DMS153 treated with DMSO at 0.1 percent for 48 hours (cell line): ENCODE results near the gene POP7.
"Not testable (repeated sequence)": the region's sequence is repeated elsewhere in the genome, so short reads cannot be mapped to it uniquely, and the experiment has no call there.

Experiments
- DNase-seq: peaks from one replicate; lab custom pipeline; 2025; ENCODE audit not compliant: unreplicated experiment; lab: John Stamatoyannopoulos, UW

The POP7 gene

DNA sequence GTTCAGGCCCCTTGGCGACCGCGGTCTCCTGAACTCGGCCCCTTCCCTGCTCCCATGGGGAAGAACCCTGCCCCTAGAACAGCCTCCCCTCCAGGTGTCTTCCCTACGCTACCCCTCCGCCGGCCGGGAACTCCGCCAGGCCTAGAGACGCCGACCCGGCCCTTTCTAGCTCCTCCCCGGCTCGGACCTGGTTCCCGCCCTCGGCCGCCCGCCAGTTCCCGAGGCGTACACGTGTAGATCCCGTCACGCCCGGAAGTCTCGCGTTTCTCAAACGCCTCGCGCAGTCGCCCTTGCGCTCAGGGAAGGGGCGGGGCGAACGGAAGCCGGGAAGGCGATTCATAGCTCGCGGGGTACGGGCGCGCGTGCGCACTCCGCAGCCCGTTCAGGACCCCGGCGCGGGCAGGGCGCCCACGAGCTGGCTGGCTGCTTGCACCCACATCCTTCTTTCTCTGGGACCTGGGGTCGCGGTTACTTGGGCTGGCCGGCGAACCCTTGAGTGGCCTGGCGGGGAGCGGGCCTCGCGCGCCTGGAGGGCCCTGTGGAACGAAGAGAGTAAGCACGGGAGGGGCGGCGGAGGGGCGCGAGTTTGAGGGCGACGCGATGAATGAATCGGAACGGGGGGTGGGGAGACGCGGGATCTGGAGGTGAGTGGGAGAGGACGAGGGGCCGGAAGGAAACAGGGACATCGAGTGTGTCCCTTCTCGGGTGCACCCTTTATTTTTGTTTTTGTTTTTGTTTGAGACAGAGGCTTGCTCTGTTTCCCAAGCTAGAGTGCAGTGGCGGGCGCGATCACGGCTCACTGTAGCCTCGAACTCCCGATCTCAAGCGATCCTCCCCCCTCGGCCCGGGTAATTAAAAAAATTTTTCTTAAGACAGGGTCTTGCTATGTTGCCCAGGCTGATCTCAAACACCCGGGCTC lies at the start of gene POP7:
TSS of gene POP7 (plus strand) at position 369 of the 919 bp plus-strand sequence. CDS start 710 bp downstream, outside the sequence.
- DNase-seq, result peak; percentile 93

DNA sequence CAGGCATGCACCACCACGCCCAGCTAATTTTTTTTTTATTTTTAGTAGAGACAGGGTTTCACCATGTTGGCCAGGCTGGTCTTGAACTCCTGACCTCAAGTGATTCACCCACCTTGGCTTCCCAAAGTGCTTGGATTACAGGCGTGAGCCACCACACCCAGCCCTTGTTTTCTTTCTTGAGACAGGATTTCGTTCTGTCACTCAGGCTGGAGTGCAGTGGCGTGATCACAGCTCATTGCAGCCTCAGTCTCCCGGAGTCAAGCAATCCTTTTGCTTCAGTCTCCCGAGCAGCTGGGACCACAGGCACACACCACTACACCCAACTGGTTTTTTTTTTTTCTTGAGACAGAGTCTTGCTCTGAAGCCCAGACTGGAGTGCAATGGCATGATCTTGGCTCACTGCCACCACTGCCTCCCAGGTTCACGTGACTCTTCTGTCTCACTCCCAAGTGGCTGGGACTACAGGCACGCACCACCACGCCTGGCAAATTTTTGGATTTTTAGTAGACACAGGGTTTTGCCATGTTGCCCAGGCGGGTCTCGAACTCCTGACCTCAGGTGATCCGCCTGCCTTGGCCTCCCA lies 43.6 kb upstream of the POP7 start:
- not testable (repeated sequence) for DNase-seq

DNA sequence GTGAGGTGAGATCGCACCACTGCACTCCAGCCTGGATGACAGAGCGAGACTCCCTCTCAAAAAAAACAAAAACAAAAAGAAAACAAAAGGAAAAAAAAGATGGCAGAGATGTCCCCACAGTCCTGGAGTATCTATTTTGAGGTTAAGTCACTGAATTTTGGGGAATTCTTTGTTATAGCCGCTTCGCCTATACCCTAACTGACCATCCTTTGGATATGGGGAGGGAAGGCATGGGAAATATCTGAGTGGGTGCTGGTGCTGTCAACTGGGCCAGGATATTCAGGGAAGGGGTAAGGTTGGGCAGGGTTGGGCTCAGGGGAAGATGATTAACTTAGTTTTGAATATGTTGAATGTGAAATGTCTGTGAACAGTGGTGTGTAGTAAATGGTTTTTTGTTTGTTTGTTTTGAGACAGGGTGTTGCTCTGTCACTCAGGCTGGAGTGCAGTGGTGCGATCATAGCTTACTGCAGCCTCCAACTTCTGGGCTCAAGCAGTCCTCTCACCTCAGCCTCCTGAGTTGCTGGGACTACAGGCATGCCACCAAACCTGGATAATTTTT lies 40.7 kb upstream of the POP7 start:
- DNase-seq, result no peak

DNA sequence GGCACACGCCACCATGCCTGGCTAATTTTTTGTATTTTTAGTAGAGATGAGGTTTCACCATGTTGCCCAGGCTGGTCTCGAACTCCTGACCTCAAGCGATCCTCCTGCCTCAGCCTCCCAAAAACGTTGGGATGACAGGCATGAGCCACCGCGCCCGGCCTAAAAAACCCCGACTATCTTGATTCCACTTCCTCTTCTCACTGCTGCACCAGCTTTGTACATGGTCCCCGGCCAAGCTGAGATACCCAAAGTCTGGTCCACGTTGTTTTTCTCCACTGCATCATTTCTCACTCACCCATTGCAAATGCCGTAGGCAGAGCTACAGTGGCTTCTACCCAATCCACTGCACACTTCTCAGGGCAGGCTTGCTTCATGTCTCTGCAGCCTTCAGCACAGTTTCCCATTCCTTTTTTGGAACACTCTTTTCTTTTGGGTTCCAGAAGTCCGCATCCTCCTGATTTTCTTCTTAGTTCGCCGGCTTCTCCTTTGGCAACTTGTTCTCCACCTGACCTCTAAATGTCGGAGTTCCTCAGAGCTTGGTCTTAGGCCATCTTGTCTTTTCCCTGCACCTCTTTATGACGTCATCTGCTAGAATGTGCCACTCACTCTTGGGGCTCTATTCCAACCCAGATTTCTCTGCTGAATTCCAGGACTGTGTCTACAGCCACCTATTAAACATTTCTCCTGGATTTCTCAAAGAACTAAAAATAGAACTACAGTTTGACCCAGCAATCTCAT lies 38.4 kb upstream of the POP7 start:
- DNase-seq, result no peak

DNA sequence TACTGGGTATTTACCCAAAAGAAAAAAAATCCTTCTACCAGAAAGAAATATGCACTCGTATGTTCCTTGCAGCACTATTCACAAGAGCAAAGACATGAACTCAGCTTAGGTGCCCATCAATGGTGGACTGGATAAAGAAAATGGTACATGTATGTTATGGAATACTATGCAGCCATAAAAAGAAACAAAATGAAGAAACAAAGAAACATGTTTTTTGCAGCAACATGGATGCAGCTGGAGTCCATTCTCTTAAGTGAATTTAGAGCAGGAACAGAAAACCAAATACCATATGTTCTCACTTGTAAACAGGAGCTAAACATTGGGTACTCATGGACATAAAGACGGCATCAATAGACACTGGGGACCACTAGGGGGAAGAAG lies 37.9 kb upstream of the POP7 start:
- no peak for DNase-seq

DNA sequence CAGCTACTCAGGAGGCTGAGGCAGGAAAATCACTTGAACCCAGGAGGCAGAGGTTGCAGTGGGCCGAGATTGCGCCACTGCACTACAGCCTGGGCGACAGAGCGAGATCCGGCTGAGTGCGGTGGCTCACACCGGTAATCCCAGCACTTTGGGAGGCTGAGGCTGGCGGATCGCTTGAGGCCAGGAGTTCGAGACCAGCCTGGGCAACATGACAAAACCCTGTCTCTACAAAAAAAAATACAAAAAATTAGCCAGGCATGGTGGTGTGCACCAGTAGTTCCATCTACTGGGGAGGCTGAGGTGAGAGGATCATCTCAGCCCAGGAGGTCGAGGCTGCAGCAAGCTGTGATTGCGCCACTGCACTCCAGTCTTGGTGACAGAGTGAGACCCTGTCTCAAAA lies 36.8 kb upstream of the POP7 start:
- DNase-seq, result not testable (repeated sequence)

DNA sequence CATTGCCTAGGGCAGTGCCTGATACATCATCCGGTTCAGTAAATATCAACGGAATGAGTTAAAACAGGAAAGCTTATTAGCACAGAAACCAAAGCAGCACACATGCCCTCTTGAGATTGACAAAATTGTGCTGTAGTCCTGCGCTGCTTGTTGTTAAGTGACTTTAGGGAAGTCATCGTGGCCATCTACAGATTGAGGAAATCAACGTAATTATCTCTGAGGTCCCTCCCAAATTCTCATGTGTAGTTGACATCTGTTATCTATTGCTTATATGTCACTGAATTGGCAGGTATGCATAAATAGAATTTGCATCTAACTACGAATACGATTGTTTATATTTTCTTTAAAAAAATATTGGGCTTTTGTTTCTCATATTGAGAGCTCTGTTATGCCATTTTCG lies 35.8 kb upstream of the POP7 start:
- DNase-seq, result no peak

DNA sequence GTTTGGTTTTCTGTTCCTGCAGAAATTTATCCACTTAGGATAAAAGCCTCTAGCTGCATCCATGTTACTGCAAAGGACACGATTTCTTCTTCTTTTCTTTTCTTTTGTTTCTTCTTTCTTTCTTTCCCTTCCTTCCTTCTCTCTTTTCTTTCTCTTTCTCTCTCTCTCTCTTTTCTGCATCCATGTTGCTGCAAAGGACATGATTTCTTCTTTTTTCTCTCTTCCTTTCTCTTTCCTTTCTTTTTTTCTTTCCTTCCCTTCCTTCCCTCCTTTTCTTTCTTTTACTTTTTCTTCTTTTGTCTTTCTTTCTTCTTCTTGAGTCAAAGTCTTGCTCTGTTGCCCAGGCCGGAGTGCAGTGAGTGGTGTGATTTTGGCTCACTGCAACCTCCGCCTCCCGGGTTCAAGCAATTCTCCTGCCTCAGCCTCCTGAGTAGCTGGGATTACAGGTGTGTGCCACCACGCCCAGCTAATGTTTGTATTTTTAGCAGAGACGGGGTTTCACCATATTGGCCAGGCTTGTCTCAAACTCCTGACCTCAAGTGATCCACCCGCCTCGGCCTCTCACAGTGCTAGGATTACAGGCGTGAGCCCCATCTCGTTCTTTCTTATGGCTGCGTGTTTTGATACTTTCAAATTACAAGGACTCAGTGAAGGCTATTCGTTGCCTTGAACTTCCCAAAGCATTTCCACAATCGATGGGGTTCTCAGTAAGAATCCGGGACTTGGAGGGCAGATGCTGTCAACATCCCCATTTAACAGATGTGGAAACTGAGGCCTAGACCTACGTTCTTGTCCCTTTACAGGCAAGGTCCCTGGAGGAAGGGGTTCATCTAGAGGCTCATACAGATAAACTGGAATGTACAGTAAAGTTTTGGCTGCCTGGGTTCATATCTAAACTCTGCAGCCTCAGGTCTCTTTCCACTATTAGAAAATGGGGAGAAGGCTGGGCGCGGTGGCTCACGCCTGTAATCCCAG lies 34.3 kb upstream of the POP7 start:
- DNase-seq, result no peak

DNA sequence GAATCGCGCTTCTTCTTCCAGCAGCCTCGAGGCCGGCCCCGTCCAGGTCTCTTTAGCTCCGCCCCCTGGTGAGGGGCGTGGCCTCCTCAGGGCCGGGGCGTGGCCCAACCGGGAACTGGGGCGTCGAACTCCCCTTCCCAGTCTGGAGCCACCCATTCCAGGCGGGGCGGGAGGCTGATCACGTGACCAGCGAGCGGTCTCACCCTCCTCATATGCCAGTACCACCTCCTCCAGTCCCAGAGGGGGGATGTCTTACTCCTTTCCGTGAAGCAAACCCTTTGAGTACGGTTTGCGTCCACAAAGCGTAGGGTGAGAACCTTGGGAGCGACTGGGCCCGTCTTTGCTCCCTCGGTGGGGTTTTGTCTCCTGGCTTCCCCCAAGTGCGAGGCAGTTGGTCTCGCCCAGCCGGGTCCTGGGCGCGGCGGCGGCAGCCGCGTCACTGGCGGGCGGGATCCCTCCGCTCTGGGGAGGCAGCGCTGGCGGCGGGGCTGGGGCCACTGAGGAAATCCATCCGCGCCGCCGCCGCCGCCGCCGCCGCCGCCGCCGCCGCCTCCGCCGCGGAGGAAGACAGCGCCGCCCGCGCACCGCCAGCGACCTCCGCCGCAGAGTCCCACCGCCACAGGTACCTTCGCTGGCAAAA lies 32.5 kb upstream of the POP7 start, which contains the start of gene GNB2:
TSS of gene GNB2 (plus strand) at position 439 of the 640 bp plus-strand sequence. CDS start 2,526 bp downstream, outside the sequence.
- peak; percentile 98 for DNase-seq

DNA sequence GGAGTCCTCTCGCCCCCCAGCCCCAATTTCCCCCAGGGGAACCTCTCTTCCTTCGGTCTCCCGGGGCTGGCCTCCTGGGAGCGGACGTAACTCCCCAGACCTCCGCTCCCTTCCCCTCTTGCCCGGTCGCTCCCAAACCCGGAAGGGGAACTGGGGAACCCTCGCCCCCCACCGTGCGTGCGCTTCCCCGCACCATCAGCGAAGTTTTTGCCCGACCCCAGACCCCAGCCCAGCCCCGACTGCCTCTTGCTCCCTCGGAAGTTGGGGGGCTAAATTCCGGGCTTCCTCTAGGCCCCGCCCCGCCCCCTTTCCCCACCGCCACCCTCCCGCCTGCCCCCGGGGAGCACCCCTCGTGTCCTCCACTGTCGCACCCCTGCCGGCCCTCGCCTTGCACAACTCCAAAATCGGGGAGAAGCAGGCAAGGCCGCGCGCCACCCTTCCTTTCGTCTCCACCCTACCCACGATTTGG lies 31.9 kb upstream of the POP7 start:
- no peak for DNase-seq

DNA sequence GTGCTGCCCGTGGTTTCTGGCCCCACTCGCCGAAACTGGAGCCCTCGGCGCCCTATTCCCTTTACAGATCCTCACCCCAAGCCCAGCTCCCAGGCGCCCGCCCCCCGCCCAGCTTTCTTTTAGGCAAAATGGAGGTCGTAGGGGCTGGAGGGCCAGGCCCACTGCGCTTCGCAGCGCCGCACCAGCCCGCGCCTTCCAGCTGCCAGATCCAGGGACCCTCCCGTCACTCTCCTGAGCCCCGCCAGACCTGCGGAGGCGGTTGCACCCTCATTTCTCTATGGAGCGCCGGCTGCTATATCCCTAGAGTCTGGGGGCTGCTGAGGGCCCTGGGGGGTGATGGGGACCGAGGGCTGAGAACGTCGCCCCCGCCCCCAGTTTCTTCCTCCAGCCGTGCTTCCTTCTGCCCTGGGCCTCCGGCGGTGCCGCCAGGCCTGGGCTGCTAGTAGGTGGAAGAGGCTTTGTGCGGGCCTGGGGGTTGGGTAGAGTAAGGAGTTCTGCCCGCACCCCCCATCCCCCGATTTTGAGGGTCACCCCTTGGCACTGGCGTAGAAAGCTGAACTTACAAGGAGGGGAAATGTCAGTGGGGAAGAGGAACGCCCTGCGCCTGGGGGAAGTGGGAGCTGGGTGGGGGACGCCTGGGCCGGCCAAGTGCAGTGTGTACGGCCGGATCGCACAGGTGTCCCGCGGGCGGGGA lies 31.4 kb upstream of the POP7 start:
- no peak for DNase-seq

DNA sequence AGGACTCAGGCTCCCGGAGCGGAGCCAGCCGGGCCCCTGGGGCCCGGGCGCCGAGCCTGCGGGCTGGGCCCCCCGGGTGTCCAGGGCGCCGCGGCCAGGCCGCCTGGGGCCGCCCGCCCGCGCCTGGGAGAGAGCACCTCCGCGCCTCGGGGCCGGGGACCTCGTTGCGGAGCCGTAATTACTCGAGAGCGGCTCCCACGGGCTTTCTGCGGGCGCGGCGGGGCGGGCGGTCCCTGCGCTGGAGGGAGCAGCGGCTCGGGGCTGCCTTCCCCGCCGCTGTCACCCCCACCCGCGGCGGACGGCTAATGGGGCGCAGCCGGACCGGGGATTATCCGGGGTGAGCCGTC lies 30.8 kb upstream of the POP7 start:
- DNase-seq, result no peak

DNA sequence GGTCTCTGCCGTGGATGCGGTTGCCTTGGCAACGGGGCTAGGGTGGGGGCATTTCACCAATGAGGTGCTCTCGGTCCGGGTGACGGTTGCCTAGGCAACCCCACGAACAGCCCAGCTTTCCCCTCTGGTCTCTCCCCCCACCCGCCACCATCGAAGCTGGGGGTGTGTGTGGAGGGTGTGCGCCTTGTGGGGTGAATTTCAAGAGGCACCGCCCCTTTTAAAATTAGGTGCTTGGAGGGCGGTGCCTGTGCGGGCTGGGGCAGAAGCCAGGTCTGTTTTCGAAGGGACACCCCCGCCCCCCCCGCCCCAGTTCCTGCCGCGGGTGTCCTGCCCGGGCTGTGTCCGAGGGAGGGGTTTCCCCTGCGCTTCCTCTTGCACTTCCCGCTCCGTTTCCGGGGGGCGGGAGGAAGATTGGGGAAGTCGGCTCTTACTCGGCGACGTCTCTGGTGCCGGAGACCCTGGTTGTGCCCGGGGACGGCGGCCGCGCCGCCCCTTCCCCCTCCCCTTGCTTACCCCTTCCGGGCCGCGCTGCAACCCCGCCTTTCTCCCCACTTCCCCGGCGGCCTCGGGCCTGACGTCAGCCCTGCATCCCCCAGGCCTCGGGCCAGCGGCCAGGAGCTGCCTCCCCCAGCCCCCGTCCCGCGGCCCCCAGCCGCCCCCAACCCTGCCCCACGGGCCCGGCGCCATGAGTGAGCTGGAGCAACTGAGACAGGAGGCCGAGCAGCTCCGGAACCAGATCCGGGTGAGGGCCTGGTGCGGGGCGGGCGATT lies 30.2 kb upstream of the POP7 start:
- DNase-seq, result no peak

DNA sequence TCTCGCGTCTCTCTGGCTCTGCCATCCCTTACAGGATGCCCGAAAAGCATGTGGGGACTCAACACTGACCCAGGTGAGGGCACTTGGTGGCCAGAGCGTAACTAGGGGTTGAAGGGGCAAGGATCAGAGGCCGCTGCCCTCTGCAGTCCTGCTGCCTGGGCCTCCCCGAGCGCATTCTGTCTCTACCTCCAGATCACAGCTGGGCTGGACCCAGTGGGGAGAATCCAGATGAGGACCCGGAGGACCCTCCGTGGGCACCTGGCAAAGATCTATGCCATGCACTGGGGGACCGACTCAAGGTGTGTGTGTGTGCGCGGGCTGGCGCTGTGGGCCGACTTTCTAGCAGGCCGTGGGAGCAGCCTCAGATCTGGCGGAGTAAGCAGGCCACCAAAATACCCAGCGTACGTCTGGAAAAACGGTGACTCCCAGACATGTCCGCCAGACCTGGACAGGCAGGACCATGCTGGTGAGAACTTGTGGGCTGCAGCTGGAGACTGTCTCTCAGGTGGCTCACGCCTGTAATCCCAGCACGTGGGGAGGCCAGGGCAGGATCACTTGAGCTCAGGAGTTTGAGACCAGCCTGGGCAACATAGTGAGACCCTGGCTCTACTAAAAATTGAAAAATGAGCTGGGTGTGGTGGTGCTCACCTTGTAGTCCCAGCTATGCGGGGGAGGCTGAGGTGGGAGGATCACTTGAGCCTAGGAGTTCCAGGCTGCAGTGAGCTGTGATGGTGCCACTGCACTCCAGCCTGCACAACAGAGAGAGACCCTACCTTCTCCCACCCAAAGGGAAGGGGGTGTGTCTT lies 29.2 kb upstream of the POP7 start:
- DNase-seq, result no peak

DNA sequence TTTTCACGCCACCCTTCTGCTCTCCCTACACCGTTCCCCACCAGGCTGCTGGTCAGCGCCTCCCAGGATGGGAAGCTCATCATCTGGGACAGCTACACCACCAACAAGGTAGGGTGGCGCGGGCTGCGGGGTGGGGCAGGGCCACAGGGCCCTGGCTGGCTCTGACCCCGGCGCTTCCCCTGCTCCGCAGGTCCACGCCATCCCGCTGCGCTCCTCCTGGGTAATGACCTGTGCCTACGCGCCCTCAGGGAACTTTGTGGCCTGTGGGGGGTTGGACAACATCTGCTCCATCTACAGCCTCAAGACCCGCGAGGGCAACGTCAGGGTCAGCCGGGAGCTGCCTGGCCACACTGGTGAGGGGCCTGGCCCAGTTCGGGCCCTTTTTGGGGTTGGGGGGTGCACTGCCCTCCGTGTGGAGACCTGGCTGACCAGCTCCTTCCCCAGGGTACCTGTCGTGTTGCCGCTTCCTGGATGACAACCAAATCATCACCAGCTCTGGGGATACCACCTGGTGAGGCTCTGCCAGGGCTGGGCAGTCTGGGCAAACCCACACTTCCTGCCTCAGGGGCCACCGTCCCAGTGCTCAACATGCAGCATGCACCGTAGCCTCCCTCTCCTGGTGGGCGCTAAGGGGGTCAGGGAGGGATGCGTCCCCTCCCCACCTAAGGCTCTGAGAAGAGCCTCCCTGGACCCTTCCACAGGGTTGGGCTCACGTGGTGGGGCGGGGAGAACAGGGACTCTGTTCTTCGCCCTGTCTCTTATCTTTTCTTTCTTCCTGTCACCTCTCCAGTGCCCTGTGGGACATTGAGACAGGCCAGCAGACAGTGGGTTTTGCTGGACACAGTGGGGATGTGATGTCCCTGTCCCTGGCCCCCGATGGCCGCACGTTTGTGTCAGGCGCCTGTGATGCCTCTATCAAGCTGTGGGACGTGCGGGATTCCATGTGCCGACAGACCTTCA lies 28.3 kb upstream of the POP7 start:
- no peak for DNase-seq

DNA sequence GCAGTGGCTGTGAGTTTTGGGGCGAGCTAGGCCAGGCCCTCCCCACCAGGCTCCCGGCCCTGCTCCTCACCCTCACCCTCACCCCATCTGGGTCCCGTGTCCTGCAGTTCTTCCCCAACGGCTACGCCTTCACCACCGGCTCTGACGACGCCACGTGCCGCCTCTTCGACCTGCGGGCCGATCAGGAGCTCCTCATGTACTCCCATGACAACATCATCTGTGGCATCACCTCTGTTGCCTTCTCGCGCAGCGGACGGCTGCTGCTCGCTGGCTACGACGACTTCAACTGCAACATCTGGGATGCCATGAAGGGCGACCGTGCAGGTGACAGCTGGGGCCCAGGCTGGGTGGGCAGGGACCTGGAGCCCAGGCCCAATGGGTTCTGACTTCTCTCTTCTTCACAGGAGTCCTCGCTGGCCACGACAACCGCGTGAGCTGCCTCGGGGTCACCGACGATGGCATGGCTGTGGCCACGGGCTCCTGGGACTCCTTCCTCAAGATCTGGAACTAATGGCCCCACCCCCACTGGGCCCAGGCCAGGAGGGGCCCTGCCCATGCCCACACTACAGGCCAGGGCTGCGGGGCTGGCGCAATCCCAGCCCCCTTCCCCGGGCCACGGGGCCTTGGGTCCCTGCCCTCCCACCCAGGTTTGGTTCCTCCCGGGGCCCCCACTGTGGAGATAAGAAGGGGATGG lies 27.5 kb upstream of the POP7 start:
- no peak for DNase-seq
